IPS-18a (cell line): ENCODE results near the gene RASGEF1B.
A peak's percentile ranks its signal among the peaks of the same experiment; 100 is the strongest.

Source experiments
- H3K27ac ChIP-seq: one replicate; pipeline ENCODE4 v1.5.1; 2013; ENCODE audit warnings: low read length
- H3K27me3 ChIP-seq: one replicate; pipeline ENCODE4 v1.6.1; 2013; ENCODE audit warnings: mild to moderate bottlenecking, low read length; ENCODE audit not compliant: control insufficient read depth, insufficient read depth
- H3K36me3 ChIP-seq: one replicate; pipeline ENCODE4 v1.6.1; 2013; ENCODE audit warnings: low read depth, low read length; ENCODE audit not compliant: control insufficient read depth
- H3K4me1 ChIP-seq: one replicate; pipeline ENCODE4 v1.6.1; 2013; ENCODE audit warnings: low read depth, low read length; ENCODE audit not compliant: control insufficient read depth
- H3K4me3 ChIP-seq: one replicate; pipeline ENCODE4 v1.5.1; 2013; ENCODE audit warnings: low read length
- H3K9ac ChIP-seq: one replicate; pipeline ENCODE4 v1.6.1; 2013; ENCODE audit warnings: mild to moderate bottlenecking, low read length, moderate library complexity
- H3K9me3 ChIP-seq: one replicate; pipeline ENCODE4 v1.6.1; 2013; ENCODE audit warnings: low read depth, low read length; ENCODE audit not compliant: control insufficient read depth

RASGEF1B gene

GRCh38 chr4:81472281-81473182 is 825 bp upstream of the RASGEF1B start:
- H3K27me3 ChIP-seq, result peaks cover 24% of the 10 kb centered on the region
- H3K9me3 ChIP-seq, result no peaks in the 10 kb centered on the region
- H3K36me3 ChIP-seq, result no peaks in the 10 kb centered on the region
- H3K27ac ChIP-seq, result no peak overlapping the region
- peaks cover 20% of the 10 kb centered on the region for H3K4me1 ChIP-seq
- no peak overlapping the region for H3K9ac ChIP-seq
- H3K4me3 ChIP-seq, result peak overlapping the region; percentile 89

GRCh38 chr4:81471298-81471587 is 464 bp downstream of the RASGEF1B start:
- no peaks in the 10 kb centered on the region for H3K9me3 ChIP-seq
- no peaks in the 10 kb centered on the region for H3K36me3 ChIP-seq
- peaks cover 24% of the 10 kb centered on the region for H3K27me3 ChIP-seq
- H3K9ac ChIP-seq, result peak overlapping the region; percentile 63
- no peak overlapping the region for H3K27ac ChIP-seq
- H3K4me3 ChIP-seq, result peak overlapping the region; percentile 89
- peaks cover 25% of the 10 kb centered on the region for H3K4me1 ChIP-seq

GRCh38 chr4:81470456-81471297 is 1.0 kb downstream of the RASGEF1B start:
- peaks cover 25% of the 10 kb centered on the region for H3K4me1 ChIP-seq
- H3K27ac ChIP-seq, result no peak overlapping the region
- H3K9me3 ChIP-seq, result no peaks in the 10 kb centered on the region
- peak overlapping the region; percentile 63 for H3K9ac ChIP-seq
- H3K36me3 ChIP-seq, result no peaks in the 10 kb centered on the region
- H3K27me3 ChIP-seq, result peaks cover 24% of the 10 kb centered on the region
- peak overlapping the region; percentile 89 for H3K4me3 ChIP-seq

- Histone ChIP-seq H3K36me3 (no peaks in the 10 kb centered on the region), H3K27me3 (peaks cover 24% of the 10 kb centered on the region), H3K27ac (no peak overlapping the region), H3K4me3 (peak overlapping the region; percentile 89), H3K9me3 (no peaks in the 10 kb centered on the region), H3K4me1 (peaks cover 29% of the 10 kb centered on the region), H3K9ac (peak overlapping the region; percentile 63)
These were observed 1.8 kb downstream of the RASGEF1B start for GRCh38 chr4:81469781-81470455.

GRCh38 chr4:81468678-81469077 is 3.0 kb downstream of the RASGEF1B start:
- H3K4me1 ChIP-seq, result peaks cover 22% of the 10 kb centered on the region
- H3K27ac ChIP-seq, result no peak overlapping the region
- no peaks in the 10 kb centered on the region for H3K9me3 ChIP-seq
- no peak overlapping the region for H3K9ac ChIP-seq
- H3K36me3 ChIP-seq, result no peaks in the 10 kb centered on the region
- peaks cover 24% of the 10 kb centered on the region for H3K27me3 ChIP-seq
- no peak overlapping the region for H3K4me3 ChIP-seq

- H3K4me1 ChIP-seq, result peaks cover 16% of the 10 kb centered on the region
- H3K4me3 ChIP-seq, result no peak overlapping the region
- H3K36me3 ChIP-seq, result no peaks in the 10 kb centered on the region
- H3K27me3 ChIP-seq, result peaks cover 24% of the 10 kb centered on the region
- H3K9me3 ChIP-seq, result no peaks in the 10 kb centered on the region
- H3K9ac ChIP-seq, result no peak overlapping the region
- H3K27ac ChIP-seq, result no peak overlapping the region
These were observed 4.1 kb downstream of the RASGEF1B start for GRCh38 chr4:81467672-81467964.

GRCh38 chr4:81466841-81467671 is 4.7 kb downstream of the RASGEF1B start:
- Histone ChIP-seq H3K27ac (no peak overlapping the region), H3K9ac (no peak overlapping the region), H3K9me3 (no peaks in the 10 kb centered on the region), H3K4me1 (peaks cover 13% of the 10 kb centered on the region), H3K36me3 (no peaks in the 10 kb centered on the region), H3K27me3 (peaks cover 24% of the 10 kb centered on the region), H3K4me3 (no peak overlapping the region)

- peaks cover 17% of the 10 kb centered on the region for H3K27me3 ChIP-seq
- H3K27ac ChIP-seq, result no peak overlapping the region
- no peak overlapping the region for H3K9ac ChIP-seq
- no peaks in the 10 kb centered on the region for H3K9me3 ChIP-seq
- H3K36me3 ChIP-seq, result no peaks in the 10 kb centered on the region
- peaks cover 13% of the 10 kb centered on the region for H3K4me1 ChIP-seq
- no peak overlapping the region for H3K4me3 ChIP-seq
These were observed 6.0 kb downstream of the RASGEF1B start for GRCh38 chr4:81465406-81466340.

- H3K36me3 ChIP-seq, result no peaks in the 10 kb centered on the region
- no peak overlapping the region for H3K4me3 ChIP-seq
- no peak overlapping the region for H3K9ac ChIP-seq
- no peaks in the 10 kb centered on the region for H3K9me3 ChIP-seq
- no peaks in the 10 kb centered on the region for H3K27me3 ChIP-seq
- peaks cover 5% of the 10 kb centered on the region for H3K4me1 ChIP-seq
- H3K27ac ChIP-seq, result no peak overlapping the region
These were observed 10.9 kb downstream of the RASGEF1B start for GRCh38 chr4:81460834-81461233.

- Histone ChIP-seq H3K9me3 (no peaks in the 10 kb centered on the region), H3K4me1 (peaks cover 9% of the 10 kb centered on the region), H3K4me3 (no peak overlapping the region), H3K36me3 (no peaks in the 10 kb centered on the region), H3K27ac (no peak overlapping the region), H3K27me3 (no peaks in the 10 kb centered on the region), H3K9ac (no peak overlapping the region)
These were observed 11.5 kb downstream of the RASGEF1B start for GRCh38 chr4:81460191-81460701.
